GM12891 (cell line): ENCODE results near the gene ITFG1.

Source experiments
- PAX5 ChIP-seq: IDR thresholded peaks from 2 replicates; pipeline ENCODE4 v1.6.1; 2011; ENCODE audit warnings: low read length, moderate library complexity, mild to moderate bottlenecking; ENCODE audit not compliant: insufficient read depth, severe bottlenecking
- POLR2A ChIP-seq: IDR thresholded peaks from 2 replicates; pipeline ENCODE4 v1.6.1; 2011; ENCODE audit warnings: low read depth, low read length, control low read depth
- POLR2AphosphoS5 ChIP-seq: IDR thresholded peaks from 2 replicates; pipeline ENCODE4 v1.6.1; 2011; ENCODE audit warnings: low read depth, low read length, control low read depth
- SPI1 ChIP-seq: IDR thresholded peaks from 2 replicates; pipeline ENCODE4 v1.6.1; 2011; ENCODE audit warnings: low read depth, low read length, control low read depth
- TAF1 ChIP-seq: IDR thresholded peaks from 2 replicates; pipeline ENCODE4 v1.6.1; 2011; ENCODE audit warnings: low read depth, low read length, control low read depth

DNA sequence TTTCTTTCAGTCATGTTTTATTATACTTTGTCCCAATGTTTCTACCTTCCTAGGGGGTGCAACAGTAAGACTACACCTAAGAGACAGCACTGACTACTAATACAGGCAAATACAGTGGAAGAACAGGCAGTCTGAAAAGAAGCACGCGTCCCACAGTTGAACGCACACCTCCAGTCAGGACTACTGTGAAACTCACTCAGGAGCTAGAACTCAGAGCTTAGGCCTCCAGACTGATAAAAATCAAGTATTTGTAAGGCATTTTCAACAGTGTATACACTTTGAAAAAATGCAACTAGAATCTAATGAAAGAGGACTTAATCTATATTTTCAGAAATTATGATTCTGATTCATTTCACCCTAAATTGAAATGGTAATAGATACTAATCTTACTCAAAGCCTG is 14.4 kb downstream of the ITFG1 start:
- no peak for TF ChIP-seq PAX5
- TF ChIP-seq POLR2A, result no peak
- TF ChIP-seq POLR2AphosphoS5, result no peak
- no peak for TF ChIP-seq TAF1
- TF ChIP-seq SPI1, result no peak
